Activated CD8-positive, alpha-beta memory T cell treated with anti-CD3 and anti-CD28 coated beads, Interleukin-2, amount 50 U/mL, for 1 hour (primary cell): Measurements from ENCODE around the gene VKORC1L1.
"Not testable (repeated sequence)": the region's sequence is repeated elsewhere in the genome, so short reads cannot be mapped to it uniquely, and the experiment has no call there.

Source experiments
- DNase-seq: peaks from one replicate; pipeline ENCODE4 v3.0.0-alpha.2; 2020; ENCODE audit errors: extremely low read depth

Gene VKORC1L1

GRCh38 chr7:65884983-65885382, 12.1 kb downstream of the VKORC1L1 start:
- DNase-seq: not testable (repeated sequence)

- DNase-seq: not testable (repeated sequence)
Observed at GRCh38 chr7:65885533-65885932, 12.7 kb downstream of the VKORC1L1 start.

- not testable (repeated sequence) for DNase-seq
Observed at GRCh38 chr7:65888434-65889156, 15.7 kb downstream of the VKORC1L1 start.

DNA sequence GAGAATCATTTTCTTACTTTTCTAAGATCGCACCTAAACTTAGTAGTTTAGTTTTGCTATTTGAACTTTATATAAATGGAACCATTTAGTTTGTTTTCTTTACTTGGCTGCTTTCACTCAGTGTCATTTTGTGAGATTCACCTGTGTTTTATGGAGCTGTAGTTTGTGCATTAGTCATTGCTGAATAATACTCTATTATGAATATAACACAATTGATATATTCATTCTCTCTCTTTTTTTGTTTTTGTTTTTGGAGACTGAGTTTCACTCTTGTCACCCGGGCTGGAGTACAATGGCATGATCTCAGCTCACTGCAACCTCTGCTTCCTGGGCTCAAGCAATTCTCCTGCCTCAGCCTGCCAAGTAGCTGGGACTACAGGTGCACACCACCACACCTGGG, 16.8 kb downstream of the VKORC1L1 start:
- DNase-seq: not testable (repeated sequence)

DNA sequence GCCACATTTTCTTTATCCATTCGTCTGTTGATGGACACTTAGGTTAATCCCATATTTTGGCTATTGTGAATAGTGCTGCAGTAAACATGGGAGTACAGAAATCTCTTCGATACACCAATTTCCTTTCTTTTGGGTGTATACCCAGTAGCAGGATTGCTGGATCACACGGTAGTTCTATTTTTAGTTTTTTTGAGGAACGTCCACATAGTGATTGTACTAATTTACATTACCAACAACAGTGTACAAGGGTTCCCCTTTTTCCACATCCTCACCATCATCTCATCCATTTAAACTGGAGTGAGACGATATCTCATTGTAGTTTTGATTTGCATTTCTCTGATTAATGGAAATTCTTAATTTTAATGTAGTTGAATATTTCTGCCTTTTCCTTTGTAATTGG, 19.3 kb downstream of the VKORC1L1 start:
- no peak for DNase-seq

DNA sequence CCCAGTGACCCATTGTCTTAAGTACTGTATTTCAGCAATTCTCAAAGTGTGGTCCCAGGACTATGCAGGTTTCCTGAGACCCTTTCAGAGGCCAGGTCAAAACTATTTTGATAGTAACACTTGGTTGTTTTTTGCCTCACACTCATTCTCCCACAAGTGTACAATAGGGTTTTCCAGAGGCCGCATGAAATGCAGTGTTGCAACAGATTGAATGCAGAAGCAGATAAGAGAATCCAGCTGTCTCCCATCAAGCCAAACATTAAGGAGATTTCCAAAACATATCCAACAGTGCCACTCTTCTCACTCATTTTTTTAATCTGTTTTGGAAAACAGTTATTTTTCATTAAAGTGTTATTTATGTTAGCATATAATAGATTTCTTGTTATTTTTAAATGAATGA, 20.0 kb downstream of the VKORC1L1 start:
- DNase-seq: no peak

GRCh38 chr7:65896279-65896870, 23.5 kb downstream of the VKORC1L1 start:
- no peak for DNase-seq

DNA sequence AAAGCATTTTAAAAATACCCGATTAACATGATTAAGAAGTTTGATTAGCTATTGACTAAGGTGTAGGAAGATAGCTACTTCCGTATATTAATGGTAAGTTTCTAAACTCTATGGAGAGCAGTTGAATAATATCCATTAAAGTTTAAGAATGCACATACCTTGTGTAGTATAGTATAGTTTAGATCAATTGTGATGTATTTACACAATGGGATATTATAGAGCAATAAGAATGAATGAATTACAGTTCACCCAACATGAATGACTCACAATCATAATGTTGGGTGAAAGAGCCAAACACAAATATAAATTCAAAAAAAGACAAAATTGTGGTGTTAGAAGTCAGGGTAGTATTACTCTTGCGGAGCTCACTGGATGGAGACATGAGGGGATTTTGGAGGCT, 24.4 kb downstream of the VKORC1L1 start:
- not testable (repeated sequence) for DNase-seq

DNA sequence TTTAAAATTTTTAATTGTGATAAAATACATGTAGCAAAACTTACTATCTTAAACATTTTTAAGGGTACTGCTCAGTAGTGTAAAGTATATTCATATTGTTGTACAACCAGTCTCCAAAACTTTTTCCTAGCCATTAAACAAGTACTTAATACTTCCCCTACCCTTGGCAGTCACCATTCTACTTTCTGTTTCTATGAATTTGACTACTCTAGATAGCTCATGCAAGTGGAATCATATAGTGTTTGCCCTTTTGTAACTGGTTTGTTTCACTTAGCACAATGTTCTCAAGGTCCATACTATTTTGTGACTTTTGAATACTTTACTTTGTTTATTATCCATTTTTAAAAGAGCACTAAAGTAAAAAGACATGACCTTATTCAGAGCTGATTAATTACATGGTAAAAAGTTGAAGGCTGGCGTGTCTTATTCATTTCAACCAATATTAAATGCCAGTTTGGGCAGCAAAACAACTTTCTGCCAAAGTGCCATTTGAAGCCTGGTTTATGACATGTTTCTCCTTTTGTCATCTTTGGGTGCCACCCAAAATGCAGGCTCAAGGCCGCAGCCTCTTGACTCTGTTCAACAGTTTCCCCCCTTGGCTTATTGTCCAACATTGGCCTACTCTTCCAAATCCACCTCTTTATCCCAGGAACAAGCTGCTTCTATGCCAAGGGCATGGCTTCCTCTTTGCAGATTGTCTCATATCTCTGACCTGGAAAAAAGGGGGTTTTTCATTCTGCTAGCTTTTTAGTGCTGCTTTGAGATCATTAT, 26.0 kb downstream of the VKORC1L1 start:
- DNase-seq: not testable (repeated sequence)

DNA sequence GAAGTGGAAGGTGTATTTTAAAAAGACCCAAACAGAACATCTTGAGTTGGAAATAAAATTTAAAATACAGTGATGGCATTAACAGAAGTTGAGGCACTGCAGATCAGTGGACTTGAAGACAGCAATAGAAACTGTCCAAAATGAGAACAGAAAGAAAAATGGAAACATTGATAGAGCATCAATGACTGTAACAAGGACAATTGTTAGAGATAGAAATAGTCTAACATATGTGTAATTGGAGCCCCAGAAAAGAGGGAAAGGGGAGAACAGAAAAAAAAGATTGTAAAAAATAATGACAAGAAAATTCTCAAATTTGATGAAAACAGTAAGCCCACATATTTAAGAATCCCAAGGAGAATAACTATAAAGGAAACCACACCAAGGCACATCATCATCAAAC, 29.4 kb downstream of the VKORC1L1 start:
- DNase-seq: no peak

GRCh38 chr7:65907501-65908198, 34.8 kb downstream of the VKORC1L1 start:
- DNase-seq: no peak

- DNase-seq: no peak
Observed at GRCh38 chr7:65910237-65910636, 37.4 kb downstream of the VKORC1L1 start.

- DNase-seq: no peak
Observed at GRCh38 chr7:65912237-65912636, 39.4 kb downstream of the VKORC1L1 start.

- no peak for DNase-seq
Observed at GRCh38 chr7:65915921-65916657, 43.2 kb downstream of the VKORC1L1 start.

DNA sequence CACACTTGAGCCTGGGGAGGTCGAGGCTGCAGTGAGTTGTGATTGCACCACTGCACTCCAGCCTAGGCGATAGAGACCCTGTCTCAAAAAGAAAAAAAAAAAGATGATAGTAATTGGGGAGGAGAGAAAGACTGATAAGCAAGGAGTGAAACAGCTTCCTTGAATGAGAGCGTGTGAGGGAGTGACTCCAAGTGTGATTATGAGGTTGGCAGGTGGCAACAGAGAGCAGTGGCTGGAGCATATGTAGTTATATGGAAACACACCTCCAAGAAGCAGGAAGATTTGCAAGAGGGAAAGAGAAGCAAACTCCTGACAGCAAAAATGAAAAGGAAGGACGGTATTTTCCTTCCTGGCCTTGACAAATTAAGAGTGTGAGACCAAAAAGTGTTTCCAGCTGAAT, 50.4 kb downstream of the VKORC1L1 start:
- DNase-seq: no peak

DNA sequence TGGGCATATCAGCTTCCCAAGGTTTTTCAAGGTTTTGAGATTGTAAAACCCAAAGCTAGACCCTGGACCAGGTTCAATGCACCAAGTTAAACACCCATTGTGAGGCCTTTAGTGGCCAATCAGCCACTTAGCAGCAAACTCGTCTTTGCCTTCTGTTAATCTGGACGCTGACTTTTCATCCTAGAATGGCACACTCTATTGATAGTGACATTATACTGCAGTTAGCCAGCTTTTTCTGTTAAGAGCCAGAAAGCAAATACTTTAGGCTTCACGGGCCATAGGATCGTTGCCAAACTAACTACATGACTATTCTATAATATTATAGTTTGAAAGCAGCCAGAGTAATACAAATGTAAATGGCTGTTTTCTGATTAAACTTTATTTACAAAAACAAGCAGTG, 51.3 kb downstream of the VKORC1L1 start:
- DNase-seq: no peak

- no peak for DNase-seq
Observed at GRCh38 chr7:65925040-65925439, 52.2 kb downstream of the VKORC1L1 start.

DNA sequence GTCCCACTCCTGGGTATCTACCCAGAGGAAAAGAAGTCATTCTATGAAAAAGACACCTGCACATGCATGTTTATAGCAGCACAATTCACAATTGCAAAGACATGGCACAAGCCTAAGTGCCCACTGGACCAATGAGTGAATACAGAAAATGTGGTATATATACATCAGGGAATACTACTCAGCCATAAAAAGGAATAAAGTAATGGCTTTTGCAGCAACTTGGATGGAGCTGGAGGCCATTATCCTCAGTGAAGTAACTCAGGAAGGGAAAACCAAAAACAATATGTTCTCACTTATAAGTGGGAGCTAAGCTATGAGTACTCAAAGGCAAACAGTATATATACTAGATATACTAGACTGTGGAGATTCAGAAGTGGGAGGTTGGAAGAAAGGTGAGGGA, 53.7 kb downstream of the VKORC1L1 start:
- DNase-seq: no peak

GRCh38 chr7:65927489-65928448, 54.9 kb downstream of the VKORC1L1 start:
- no peak for DNase-seq

GRCh38 chr7:65931685-65932084, 58.8 kb downstream of the VKORC1L1 start:
- DNase-seq: no peak
